Endothelial cell (in vitro differentiated cells): ENCODE measurements around the gene LLPH. TPM values are rescaled to one million over a fixed set of nuclear protein-coding genes. Genes with fewer than 3 reads are reported as not detected.

ENCODE experiments used
- DNase-seq: peaks from one replicate; pipeline ENCODE4 v3.0.0; 2021; ENCODE audit warnings: low spot score
- H3K27ac Mint-ChIP-seq: one replicate; pipeline ENCODE4 v1.8.0; 2021; ENCODE audit warnings: mixed read lengths, inconsistent platforms; ENCODE audit not compliant: unreplicated experiment
- H3K27me3 Mint-ChIP-seq: one replicate; pipeline ENCODE4 v1.8.0; 2021; ENCODE audit warnings: mild to moderate bottlenecking, moderate library complexity, mixed read lengths, inconsistent platforms; ENCODE audit not compliant: unreplicated experiment
- H3K36me3 Mint-ChIP-seq: one replicate; pipeline ENCODE4 v1.8.0; 2021; ENCODE audit warnings: mild to moderate bottlenecking, low read depth, mixed read lengths, inconsistent platforms; ENCODE audit not compliant: unreplicated experiment
- H3K4me1 Mint-ChIP-seq: one replicate; pipeline ENCODE4 v1.8.0; 2021; ENCODE audit warnings: mild to moderate bottlenecking, mixed read lengths, inconsistent platforms; ENCODE audit not compliant: unreplicated experiment
- H3K4me3 Mint-ChIP-seq: one replicate; pipeline ENCODE4 v1.8.0; 2021; ENCODE audit warnings: mild to moderate bottlenecking, mixed read lengths, inconsistent platforms; ENCODE audit not compliant: unreplicated experiment
- H3K9me3 Mint-ChIP-seq: one replicate; pipeline ENCODE4 v1.8.0; 2021; ENCODE audit warnings: mixed read lengths, inconsistent platforms; ENCODE audit not compliant: unreplicated experiment
- CTCF ChIP-seq: fragments of 200-600 bp; sonication (generic); IDR thresholded peaks from one replicate; pipeline ENCODE4 v1.5.0; 2021; ENCODE audit warnings: antibody characterized with exemption; ENCODE audit not compliant: unreplicated experiment
- total RNA-seq: library from RNA; stranded (reverse); fragmentation: NEBNext Ultra II Directional; extraction: Animal tissue kit (Norgen Biotek cat#: 25700); gene quantifications from one replicate; pipeline ENCODE4 v1.2.1, GENCODE V29; 2021; ENCODE audit not compliant: unreplicated experiment

The LLPH gene
- total RNA-seq, 1 donor from 2014 or later = 20.9 TPM

GRCh38 chr12:66080791-66081190, 49.8 kb downstream of the LLPH start:
- H3K27ac Mint-ChIP-seq = no peak overlapping the region
- DNase-seq = no peak
- no peak overlapping the region for H3K4me3 Mint-ChIP-seq
- TF ChIP-seq CTCF = no peak
- no peaks in the 10 kb centered on the region for H3K9me3 Mint-ChIP-seq
- H3K27me3 Mint-ChIP-seq = no peaks in the 10 kb centered on the region
- peaks cover 3% of the 10 kb centered on the region for H3K4me1 Mint-ChIP-seq
- H3K36me3 Mint-ChIP-seq = no peaks in the 10 kb centered on the region

- H3K9me3 Mint-ChIP-seq = no peaks in the 10 kb centered on the region
- no peak for TF ChIP-seq CTCF
- H3K4me1 Mint-ChIP-seq = peaks cover 6% of the 10 kb centered on the region
- DNase-seq = no peak
- H3K4me3 Mint-ChIP-seq = no peak overlapping the region
- H3K36me3 Mint-ChIP-seq = no peaks in the 10 kb centered on the region
- no peak overlapping the region for H3K27ac Mint-ChIP-seq
- no peaks in the 10 kb centered on the region for H3K27me3 Mint-ChIP-seq
Measured at GRCh38 chr12:66077542-66077941, 53.0 kb downstream of the LLPH start.

GRCh38 chr12:66074561-66074960, 56.0 kb downstream of the LLPH start:
- no peaks in the 10 kb centered on the region for H3K36me3 Mint-ChIP-seq
- no peaks in the 10 kb centered on the region for H3K27me3 Mint-ChIP-seq
- peaks cover 14% of the 10 kb centered on the region for H3K4me1 Mint-ChIP-seq
- DNase-seq = no peak
- no peak overlapping the region for H3K27ac Mint-ChIP-seq
- no peak for TF ChIP-seq CTCF
- no peak overlapping the region for H3K4me3 Mint-ChIP-seq
- no peaks in the 10 kb centered on the region for H3K9me3 Mint-ChIP-seq

GRCh38 chr12:66072566-66072965, 58.0 kb downstream of the LLPH start:
- H3K36me3 Mint-ChIP-seq = no peaks in the 10 kb centered on the region
- peaks cover 14% of the 10 kb centered on the region for H3K4me1 Mint-ChIP-seq
- no peaks in the 10 kb centered on the region for H3K9me3 Mint-ChIP-seq
- no peak for TF ChIP-seq CTCF
- H3K27me3 Mint-ChIP-seq = no peaks in the 10 kb centered on the region
- H3K4me3 Mint-ChIP-seq = no peak overlapping the region
- no peak overlapping the region for H3K27ac Mint-ChIP-seq
- DNase-seq = no peak

GRCh38 chr12:66072135-66072534, 58.4 kb downstream of the LLPH start:
- H3K36me3 Mint-ChIP-seq = no peaks in the 10 kb centered on the region
- H3K27me3 Mint-ChIP-seq = no peaks in the 10 kb centered on the region
- no peak overlapping the region for H3K27ac Mint-ChIP-seq
- H3K4me1 Mint-ChIP-seq = peaks cover 16% of the 10 kb centered on the region
- no peak overlapping the region for H3K4me3 Mint-ChIP-seq
- no peak for DNase-seq
- no peak for TF ChIP-seq CTCF
- H3K9me3 Mint-ChIP-seq = no peaks in the 10 kb centered on the region
